ENCODE measurements around the gene EXOC3L2. TPM values are rescaled to one million over a fixed set of nuclear protein-coding genes. Genes with fewer than 3 reads are reported as not detected.

The EXOC3L2 gene
- total and polyA plus RNA-seq, 2 of the 8 experiments (the other 6 are each of a cell fraction or from before 2014, with no cell fraction given) = 1.4 to 1.6 TPM

DNA sequence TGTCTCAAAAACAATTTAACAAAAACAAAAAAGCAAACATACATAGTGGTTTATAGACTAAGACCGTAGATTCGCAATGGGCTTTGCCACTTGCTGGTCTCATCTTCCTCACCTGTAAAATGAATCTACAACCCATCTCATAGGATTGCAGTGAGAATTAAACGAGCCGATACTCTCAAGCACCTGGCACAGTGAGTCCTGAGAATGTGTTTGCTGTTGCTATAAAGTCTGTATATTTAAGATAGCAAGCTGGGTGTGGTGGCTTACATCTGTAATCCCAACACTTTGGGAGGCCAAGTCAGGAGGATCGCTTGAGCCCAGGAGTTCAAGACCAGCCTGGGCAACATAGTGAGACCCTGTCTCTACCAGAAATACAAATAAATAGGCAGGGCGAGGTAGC, 22.5 kb downstream of the EXOC3L2 start (continued):
- TF ChIP-seq POU5F1 (IDR thresholded peaks at IDR 0.05; ENCODE audit: low read depth, low read length) = no peak
- no peak for TF ChIP-seq SRF (IDR thresholded peaks at IDR 0.05; ENCODE audit: low read depth, low read length)
- TF ChIP-seq TCF12 (IDR thresholded peaks at IDR 0.05; ENCODE audit: low read depth, low read length) = no peak
- TF ChIP-seq, protein P1, sequence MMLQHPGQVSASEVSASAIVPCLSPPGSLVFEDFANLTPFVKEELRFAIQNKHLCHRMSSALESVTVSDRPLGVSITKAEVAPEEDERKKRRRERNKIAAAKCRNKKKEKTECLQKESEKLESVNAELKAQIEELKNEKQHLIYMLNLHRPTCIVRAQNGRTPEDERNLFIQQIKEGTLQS (IDR thresholded peaks at IDR 0.05; ENCODE audit: insufficient read depth, low read depth, low read length) = no peak
- no peak for TF ChIP-seq SIN3A (conservative IDR thresholded peaks at IDR 0.05 in 1 of 2, IDR thresholded peaks at IDR 0.05 in 1 of 2; ENCODE audit: low read depth in 1 of 2, low read length in 2 of 2)

All from H1 (cell line).